IMR-90 (cell line): ENCODE data around the gene MSH5. TPM values are rescaled to one million over a fixed set of nuclear protein-coding genes. Genes with fewer than 3 reads are reported as not detected.

Source experiments
- ATAC-seq: fragments of 200-7000 bp; cut with Tn5 transposase; 2 replicates; pipeline ENCODE4 v1.9.1; 2020; ENCODE audit warnings: low read depth, mild to moderate bottlenecking, moderate library complexity
- BruUV-seq: library from RNA; stranded (reverse); fragments of 400-500 nt; replicated peaks from 2 replicates; lab custom pipeline; 2021; lab: Mats Ljungman, UMichigan
- CTCF ChIA-PET: fragments of 300-600 bp; formaldehyde crosslinking; extraction: SDS; loops from one replicate; lab custom pipeline; 2021; ENCODE audit warnings: antibody characterized with exemption; lab: Yijun Ruan, JAX
- POLR2A ChIA-PET: fragments of 300-600 bp; sonication (Branson Sonifier 250); formaldehyde crosslinking; loops from one replicate; lab custom pipeline; 2022; ENCODE audit warnings: antibody characterized with exemption; ENCODE audit not compliant: unreplicated experiment; lab: Charles Lee
- DNase-seq: peaks from one replicate; pipeline ENCODE4 v3.0.0; 2013
- H2AFZ ChIP-seq: replicated peaks from 2 replicates; pipeline ENCODE3; 2013; ENCODE audit warnings: low read length, mild to moderate bottlenecking; ENCODE audit not compliant: poor library complexity
- H2AK5ac ChIP-seq: 2 replicates; pipeline ENCODE4 v1.6.1; 2013; ENCODE audit warnings: low read depth, low read length, inconsistent platforms
- H2AK9ac ChIP-seq: replicated peaks from 2 replicates; pipeline ENCODE3; 2013; ENCODE audit warnings: mild to moderate bottlenecking, low read depth, low read length, moderate library complexity; ENCODE audit not compliant: poor library complexity
- H2BK120ac ChIP-seq: 2 replicates; pipeline ENCODE4 v1.6.1; 2013; ENCODE audit warnings: low read depth, low read length, inconsistent platforms
- H2BK15ac ChIP-seq: 3 replicates; pipeline ENCODE4 v1.6.1; 2013; ENCODE audit warnings: low read depth, low read length, inconsistent platforms
- H2BK20ac ChIP-seq: 2 replicates; pipeline ENCODE4 v1.6.1; 2013; ENCODE audit warnings: low read depth, mild to moderate bottlenecking, inconsistent platforms, low read length, moderate library complexity
- H2BK5ac ChIP-seq: 2 replicates; pipeline ENCODE4 v1.6.1; 2013; ENCODE audit warnings: mild to moderate bottlenecking, low read depth, low read length, inconsistent platforms; ENCODE audit not compliant: poor library complexity, severe bottlenecking
- H3K14ac ChIP-seq: replicated peaks from 2 replicates; pipeline ENCODE4 v1.6.1; 2013; ENCODE audit warnings: low read depth, low read length, inconsistent platforms
- H3K18ac ChIP-seq: 2 replicates; pipeline ENCODE4 v1.6.1; 2013; ENCODE audit warnings: low read depth, low read length, control low read depth
- H3K23ac ChIP-seq: 2 replicates; pipeline ENCODE4 v1.6.1; 2013; ENCODE audit warnings: low read depth, low read length, inconsistent platforms
- H3K27ac ChIP-seq: 2 replicates; pipeline ENCODE4 v1.5.1; 2013; ENCODE audit warnings: mild to moderate bottlenecking, control low read depth, low read length; ENCODE audit not compliant: insufficient read depth
- H3K27me3 ChIP-seq: 2 replicates; pipeline ENCODE4 v1.6.1; 2013; ENCODE audit warnings: low read length; ENCODE audit not compliant: control insufficient read depth, insufficient read depth
- H3K36me3 ChIP-seq: 2 replicates; pipeline ENCODE4 v1.6.1; 2013; ENCODE audit warnings: low read length, mixed read lengths; ENCODE audit not compliant: control insufficient read depth, insufficient read depth
- H3K4ac ChIP-seq: 2 replicates; pipeline ENCODE4 v1.6.1; 2013; ENCODE audit warnings: low read depth, low read length, inconsistent platforms
- H3K4me1 ChIP-seq: 2 replicates; pipeline ENCODE4 v1.6.1; 2013; ENCODE audit warnings: low read length, mixed read lengths; ENCODE audit not compliant: control insufficient read depth, insufficient read depth
- H3K4me2 ChIP-seq: 2 replicates; pipeline ENCODE4 v1.6.1; 2013; ENCODE audit warnings: low read depth, mild to moderate bottlenecking, control low read depth, low read length, moderate library complexity
- H3K4me3 ChIP-seq: 2 replicates; pipeline ENCODE4 v1.5.1; 2013; ENCODE audit warnings: low read depth, mild to moderate bottlenecking, control low read depth, low read length, moderate library complexity; ENCODE audit not compliant: insufficient read depth
- H3K56ac ChIP-seq: 2 replicates; pipeline ENCODE4 v1.6.1; 2013; ENCODE audit warnings: low read length, inconsistent platforms; ENCODE audit not compliant: insufficient read depth; ENCODE audit errors: extremely low read depth
- H3K79me1 ChIP-seq, 2 experiments: 2 replicates each; pipeline ENCODE4 v1.6.1; 2013; ENCODE audit warnings: low read length in 2 of 2, inconsistent platforms in 1 of 2, low read depth in 1 of 2
- H3K9ac ChIP-seq: 2 replicates; pipeline ENCODE4 v1.6.1; 2013; ENCODE audit warnings: low read depth, low read length, control low read depth
- H3K9me1 ChIP-seq: 2 replicates; pipeline ENCODE4 v1.6.1; 2013; ENCODE audit warnings: low read length, inconsistent platforms; ENCODE audit not compliant: insufficient read depth
- H3K9me3 ChIP-seq: 2 replicates; pipeline ENCODE4 v1.6.1; 2013; ENCODE audit warnings: low read length; ENCODE audit not compliant: control insufficient read depth, insufficient read depth
- H4K20me1 ChIP-seq: 2 replicates; pipeline ENCODE4 v1.6.1; 2013; ENCODE audit warnings: low read length, inconsistent platforms; ENCODE audit not compliant: insufficient read depth
- H4K5ac ChIP-seq: 2 replicates; pipeline ENCODE4 v1.6.1; 2013; ENCODE audit warnings: mild to moderate bottlenecking, low read depth, low read length, control low read depth
- H4K8ac ChIP-seq, 2 experiments: 2 replicates each; pipeline ENCODE4 v1.6.1; 2013; ENCODE audit warnings: low read depth in 2 of 2, low read length in 2 of 2, control low read depth in 1 of 2, inconsistent platforms in 1 of 2
- H4K91ac ChIP-seq: 2 replicates; pipeline ENCODE4 v1.6.1; 2013; ENCODE audit warnings: low read depth, low read length, inconsistent platforms; ENCODE audit not compliant: insufficient read depth
- BHLHE40 ChIP-seq: fragments of 150-350 bp; IDR thresholded peaks from 2 replicates; pipeline ENCODE4 v1.6.1; 2016; ENCODE audit warnings: mild to moderate bottlenecking, low read depth, low read length
- RCOR1 ChIP-seq: IDR thresholded peaks from 2 replicates; pipeline ENCODE4 v1.6.1; 2012; ENCODE audit warnings: mild to moderate bottlenecking, low read length, improper control_type of control experiment; ENCODE audit not compliant: insufficient replicate concordance
- WGBS, 2 experiments: methylation state at CpG; one replicate each; pipeline versions ENCODE4 v1.1.5 to v1.1.7; 2013; ENCODE audit warnings: missing lambda C conversion rate in 2 of 2; ENCODE audit not compliant: insufficient read length in 1 of 2; ENCODE audit errors: extremely low coverage in 2 of 2; 5-methylcytosine and 5-hydroxymethylcytosine counted together
- dilution Hi-C: fragments of 300-500 bp; cut with HindIII; formaldehyde crosslinking; loops from one replicate; pipeline ENCODE4 v1.14.3; 2018; ENCODE audit warnings: low sequenced_read_pairs; ENCODE audit not compliant: unreplicated experiment
- in situ Hi-C: fragments of 300-500 bp; cut with MboI; formaldehyde crosslinking; loops from 3 replicates; pipeline ENCODE4 v1.14.3; 2019; ENCODE audit warnings: low sequenced_read_pairs, inconsistent platforms, mixed read lengths
- intact Hi-C: fragments of 100-400 bp; cut with micrococcal nuclease; formaldehyde crosslinking; loops from 2 replicates; pipeline ENCODE4 v1.10.0; 2022
- polyA plus RNA-seq, 3 experiments: library from polyadenylated mRNA; depleted of rRNA; stranded (reverse); fragments of >200 nt; gene quantifications; 2 replicates each; pipeline ENCODE4 v1.2.3, GENCODE V29; 2012; ENCODE audit warnings: low replicate concordance in 1 of 3
- total RNA-seq: library from RNA; depleted of rRNA; stranded (reverse); fragments of >200 nt; gene quantifications from 2 replicates; pipeline ENCODE4 v1.2.3, GENCODE V29; 2012

MSH5 gene
- total and polyA plus RNA-seq, 2 of the 4 experiments (the other 2 are of a cell fraction), result 5.6 to 15.7 TPM

- H3K18ac ChIP-seq, result no peak overlapping the region
- H3K4me1 ChIP-seq, result peaks cover 4% of the 10 kb centered on the region
- no peak overlapping the region for H3K4me2 ChIP-seq
- ATAC-seq (peak; percentile 88), DNase-seq (peak; percentile 21)
- intact Hi-C loops (no loop called here), dilution Hi-C loops (no loop called here), in situ Hi-C loops (no loop called here)
- H3K9me3 ChIP-seq, result no peaks in the 10 kb centered on the region
- peak overlapping the region in 1 of 2 experiments; percentile 65; a peak in 1 of 4 replicates for H4K8ac ChIP-seq
- 0 out of 2 replicates have a peak overlapping the region, but pooled peaks have one; percentile 14 for H2BK120ac ChIP-seq
- no peaks in the 10 kb centered on the region for H3K27me3 ChIP-seq
- H3K4me3 ChIP-seq, result no peak overlapping the region
- H2BK20ac ChIP-seq, result no peak overlapping the region
- peak overlapping the region; percentile 71 for H2AK9ac ChIP-seq
- no peak overlapping the region for H3K27ac ChIP-seq
- peaks cover 10% of the 10 kb centered on the region for H3K9me1 ChIP-seq
- H3K9ac ChIP-seq, result no peak overlapping the region
- H3K14ac ChIP-seq, result peak overlapping the region; percentile 74
- H4K91ac ChIP-seq, result no peak overlapping the region; the same call in 1 of the 2 replicates
- peak overlapping the region; percentile 66 for H3K4ac ChIP-seq
- no TSS peak for BruUV-seq
- peaks cover 5% of the 10 kb centered on the region; the same call in 1 of the 2 replicates for H3K36me3 ChIP-seq
- H2BK5ac ChIP-seq, result peak overlapping the region; percentile 5
- ChIA-PET CTCF (interaction anchor here (0.6 kb wide), 1 partner anchor 28 kb away, joined by 3 read pairs; no protein-coding TSS in a partner anchor), POLR2A (no interaction called here)
- no peak overlapping the region for H2BK15ac ChIP-seq
- H3K56ac ChIP-seq, result no peak overlapping the region; the same call in 1 of the 2 replicates
- no peak overlapping the region for H4K5ac ChIP-seq
- no peak for TF ChIP-seq RCOR1
- peak; percentile 70; the same call in 1 of the 2 replicates for TF ChIP-seq BHLHE40
- peak overlapping the region; percentile 64 for H2AFZ ChIP-seq
- H4K20me1 ChIP-seq, result no peaks in the 10 kb centered on the region
- H3K79me1 ChIP-seq, result no peaks in the 10 kb centered on the region
- H3K23ac ChIP-seq, result no peak overlapping the region
- WGBS, 2 experiments, result 0% methylated on average over 1 of the region's 1 CpG; no CpG with 5 or more reads in 1 of the 2 experiments
- peak overlapping the region; percentile 65 for H2AK5ac ChIP-seq
Observed at GRCh38 chr6:31763619-31763940, 23.8 kb downstream of the MSH5 start.
